Smooth muscle cell of the coronary artery (primary cell): Measurements from ENCODE around the gene ETNPPL. TPM values are rescaled to one million over a fixed set of nuclear protein-coding genes. Genes with fewer than 3 reads are reported as not detected.

Experiments
- total RNA-seq: library from RNA; depleted of rRNA; stranded (reverse); fragments of >200 nt; gene quantifications from 2 replicates; pipeline ENCODE4 v1.2.3, GENCODE V29; 2014; ENCODE audit warnings: low replicate concordance

The ETNPPL gene
- total RNA-seq: not detected in 2 replicates

GRCh38 chr4:108762559-108763225, at the start of gene ETNPPL:
TSS of gene ETNPPL (minus strand) at chr4:108763053. CDS start at chr4:108762898, 155 bp downstream.

Other genes starting within 250 kb of the ETNPPL start
- gene RPL34, start 142.5 kb downstream of the ETNPPL start, total RNA-seq: 676 and 999 TPM in 2 replicates
- gene OSTC, start 112.5 kb downstream of the ETNPPL start, total RNA-seq: 266 and 291 TPM in 2 replicates